ENCODE measurements around the gene ASAH2. TPM values are rescaled to one million over a fixed set of nuclear protein-coding genes. Genes with fewer than 3 reads are reported as not detected.

The ASAH2 gene
- total RNA-seq, 1 experiment from 2014 or later: 10.7 TPM

DNA sequence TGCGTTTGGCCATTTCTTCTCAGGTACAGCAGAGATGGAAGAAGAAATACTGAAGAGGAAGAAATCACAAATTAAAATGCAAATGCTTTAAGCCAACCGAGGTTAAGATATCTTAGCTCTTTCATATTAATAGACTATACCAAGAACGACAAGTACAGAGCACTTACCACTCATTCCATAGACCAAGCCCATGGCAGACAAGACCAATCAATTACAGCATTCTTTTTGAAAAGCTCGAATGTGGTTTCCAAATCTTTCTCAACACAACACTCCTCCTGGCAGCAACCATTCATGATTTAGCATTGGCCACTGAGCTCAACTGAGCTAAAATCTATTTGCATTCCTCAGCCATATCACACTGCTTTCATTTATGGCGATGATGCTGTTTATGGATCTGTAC, 2.7 kb downstream of the ASAH2 start:
- H3K36me3 ChIP-seq (ENCODE audit: control insufficient read depth in 1 of 2, insufficient read depth in 2 of 2, low read length in 2 of 2): no peaks in the 10 kb centered on the region
- ChIA-PET CTCF (no interaction called here), RAD21 (ENCODE audit: low non-redundant PET in 1 of 2, low total read pairs in 2 of 2, uncharacterized antibody in 2 of 2, unreplicated experiment in 2 of 2) (no interaction called here), POLR2A (no interaction called here)
- no peak overlapping the region for H2AFZ ChIP-seq (ENCODE audit: low read depth, low read length, poor library complexity, severe bottlenecking)
- no peaks in the 10 kb centered on the region for H3K9me2 ChIP-seq (ENCODE audit: insufficient read depth)
- no peaks in the 10 kb centered on the region for H3K4me1 ChIP-seq (ENCODE audit: control insufficient read depth in 1 of 2, insufficient read depth in 2 of 2, low read length in 2 of 2)
- H3K9ac ChIP-seq (ENCODE audit: low read length): no peak overlapping the region
- H3K4me3 ChIP-seq (replicated peaks in 1 of 2; ENCODE audit: low read depth in 1 of 2, low read length in 2 of 2): no peak overlapping the region
- DNase-seq (ENCODE audit: low read depth, low spot score): no peak
- H3K79me2 ChIP-seq (ENCODE audit: insufficient read depth, low read length): no peaks in the 10 kb centered on the region
- no peaks in the 10 kb centered on the region for H3K9me3 ChIP-seq (ENCODE audit: control insufficient read depth in 1 of 2, insufficient read depth in 1 of 2, low read depth in 1 of 2, low read length in 2 of 2)
- peaks cover 32% of the 10 kb centered on the region; the same call in 1 of the 2 replicates for H3K27me3 ChIP-seq (ENCODE audit: insufficient read depth, low read length)
- no peaks in the 10 kb centered on the region for H4K20me1 ChIP-seq (ENCODE audit: insufficient read depth)
- intact Hi-C loops (cut with micrococcal nuclease): no loop called here
- TF ChIP-seq, protein P1, sequence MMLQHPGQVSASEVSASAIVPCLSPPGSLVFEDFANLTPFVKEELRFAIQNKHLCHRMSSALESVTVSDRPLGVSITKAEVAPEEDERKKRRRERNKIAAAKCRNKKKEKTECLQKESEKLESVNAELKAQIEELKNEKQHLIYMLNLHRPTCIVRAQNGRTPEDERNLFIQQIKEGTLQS (IDR thresholded peaks at IDR 0.05): no peak
- TF ChIP-seq ELF1 (IDR thresholded peaks at IDR 0.05; ENCODE audit: borderline replicate concordance, low read depth) (no peak), CEBPB (IDR thresholded peaks at IDR 0.05; ENCODE audit: low read depth) (no peak), FOSL1 (IDR thresholded peaks at IDR 0.05; ENCODE audit: low read depth) (no peak), ZNF274 (IDR thresholded peaks at IDR 0.05; ENCODE audit: low read depth, low read length) (no peak)
- TF ChIP-seq, protein P2, sequence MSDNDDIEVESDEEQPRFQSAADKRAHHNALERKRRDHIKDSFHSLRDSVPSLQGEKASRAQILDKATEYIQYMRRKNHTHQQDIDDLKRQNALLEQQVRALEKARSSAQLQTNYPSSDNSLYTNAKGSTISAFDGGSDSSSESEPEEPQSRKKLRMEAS (IDR thresholded peaks at IDR 0.05): no peak
- TF ChIP-seq, protein P3, sequence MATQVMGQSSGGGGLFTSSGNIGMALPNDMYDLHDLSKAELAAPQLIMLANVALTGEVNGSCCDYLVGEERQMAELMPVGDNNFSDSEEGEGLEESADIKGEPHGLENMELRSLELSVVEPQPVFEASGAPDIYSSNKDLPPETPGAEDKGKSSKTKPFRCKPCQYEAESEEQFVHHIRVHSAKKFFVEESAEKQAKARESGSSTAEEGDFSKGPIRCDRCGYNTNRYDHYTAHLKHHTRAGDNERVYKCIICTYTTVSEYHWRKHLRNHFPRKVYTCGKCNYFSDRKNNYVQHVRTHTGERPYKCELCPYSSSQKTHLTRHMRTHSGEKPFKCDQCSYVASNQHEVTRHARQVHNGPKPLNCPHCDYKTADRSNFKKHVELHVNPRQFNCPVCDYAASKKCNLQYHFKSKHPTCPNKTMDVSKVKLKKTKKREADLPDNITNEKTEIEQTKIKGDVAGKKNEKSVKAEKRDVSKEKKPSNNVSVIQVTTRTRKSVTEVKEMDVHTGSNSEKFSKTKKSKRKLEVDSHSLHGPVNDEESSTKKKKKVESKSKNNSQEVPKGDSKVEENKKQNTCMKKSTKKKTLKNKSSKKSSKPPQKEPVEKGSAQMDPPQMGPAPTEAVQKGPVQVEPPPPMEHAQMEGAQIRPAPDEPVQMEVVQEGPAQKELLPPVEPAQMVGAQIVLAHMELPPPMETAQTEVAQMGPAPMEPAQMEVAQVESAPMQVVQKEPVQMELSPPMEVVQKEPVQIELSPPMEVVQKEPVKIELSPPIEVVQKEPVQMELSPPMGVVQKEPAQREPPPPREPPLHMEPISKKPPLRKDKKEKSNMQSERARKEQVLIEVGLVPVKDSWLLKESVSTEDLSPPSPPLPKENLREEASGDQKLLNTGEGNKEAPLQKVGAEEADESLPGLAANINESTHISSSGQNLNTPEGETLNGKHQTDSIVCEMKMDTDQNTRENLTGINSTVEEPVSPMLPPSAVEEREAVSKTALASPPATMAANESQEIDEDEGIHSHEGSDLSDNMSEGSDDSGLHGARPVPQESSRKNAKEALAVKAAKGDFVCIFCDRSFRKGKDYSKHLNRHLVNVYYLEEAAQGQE (IDR thresholded peaks at IDR 0.05; ENCODE audit: low read depth): no peak
- no peak overlapping the region for H3K4me2 ChIP-seq (ENCODE audit: low read length)
- no peak overlapping the region for H3K27ac ChIP-seq (ENCODE audit: low read depth, low read length)
- ATAC-seq: no peak
- BruUV-seq (replicated peaks): no TSS peak

Measured in HCT116 (cell line).